ENCODE results near the gene LCP2.

DNA sequence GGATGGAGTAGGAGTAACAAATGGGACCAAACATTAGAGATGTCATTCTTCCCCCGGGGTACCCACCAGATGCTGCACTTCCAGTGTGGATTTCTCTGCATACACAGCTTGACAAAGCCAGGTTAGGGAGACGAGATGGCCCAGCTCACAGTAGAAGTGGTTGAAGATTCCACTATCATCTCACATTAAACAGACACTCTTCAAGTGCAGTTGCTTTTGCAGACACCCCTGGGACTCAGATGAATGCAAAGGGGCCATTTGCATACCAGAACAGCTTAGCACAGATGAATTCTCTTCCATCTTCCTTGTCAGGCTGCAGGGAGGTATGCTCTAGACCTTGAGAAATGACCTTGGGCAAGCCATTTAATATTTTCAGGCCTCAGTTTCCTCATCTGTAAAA is 77.4 kb downstream of the LCP2 start:
- no peak for TF ChIP-seq ESRRA (IDR thresholded peaks at IDR 0.05; ENCODE audit: borderline replicate concordance, low read length)
- TF ChIP-seq CEBPB (IDR thresholded peaks at IDR 0.05), result no peak
- TF ChIP-seq, protein P1, sequence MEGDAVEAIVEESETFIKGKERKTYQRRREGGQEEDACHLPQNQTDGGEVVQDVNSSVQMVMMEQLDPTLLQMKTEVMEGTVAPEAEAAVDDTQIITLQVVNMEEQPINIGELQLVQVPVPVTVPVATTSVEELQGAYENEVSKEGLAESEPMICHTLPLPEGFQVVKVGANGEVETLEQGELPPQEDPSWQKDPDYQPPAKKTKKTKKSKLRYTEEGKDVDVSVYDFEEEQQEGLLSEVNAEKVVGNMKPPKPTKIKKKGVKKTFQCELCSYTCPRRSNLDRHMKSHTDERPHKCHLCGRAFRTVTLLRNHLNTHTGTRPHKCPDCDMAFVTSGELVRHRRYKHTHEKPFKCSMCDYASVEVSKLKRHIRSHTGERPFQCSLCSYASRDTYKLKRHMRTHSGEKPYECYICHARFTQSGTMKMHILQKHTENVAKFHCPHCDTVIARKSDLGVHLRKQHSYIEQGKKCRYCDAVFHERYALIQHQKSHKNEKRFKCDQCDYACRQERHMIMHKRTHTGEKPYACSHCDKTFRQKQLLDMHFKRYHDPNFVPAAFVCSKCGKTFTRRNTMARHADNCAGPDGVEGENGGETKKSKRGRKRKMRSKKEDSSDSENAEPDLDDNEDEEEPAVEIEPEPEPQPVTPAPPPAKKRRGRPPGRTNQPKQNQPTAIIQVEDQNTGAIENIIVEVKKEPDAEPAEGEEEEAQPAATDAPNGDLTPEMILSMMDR (IDR thresholded peaks at IDR 0.05), result no peak
- no peak for TF ChIP-seq TP53 (CRISPR knock-in tag; IDR thresholded peaks at IDR 0.05)
- TF ChIP-seq, protein P2, sequence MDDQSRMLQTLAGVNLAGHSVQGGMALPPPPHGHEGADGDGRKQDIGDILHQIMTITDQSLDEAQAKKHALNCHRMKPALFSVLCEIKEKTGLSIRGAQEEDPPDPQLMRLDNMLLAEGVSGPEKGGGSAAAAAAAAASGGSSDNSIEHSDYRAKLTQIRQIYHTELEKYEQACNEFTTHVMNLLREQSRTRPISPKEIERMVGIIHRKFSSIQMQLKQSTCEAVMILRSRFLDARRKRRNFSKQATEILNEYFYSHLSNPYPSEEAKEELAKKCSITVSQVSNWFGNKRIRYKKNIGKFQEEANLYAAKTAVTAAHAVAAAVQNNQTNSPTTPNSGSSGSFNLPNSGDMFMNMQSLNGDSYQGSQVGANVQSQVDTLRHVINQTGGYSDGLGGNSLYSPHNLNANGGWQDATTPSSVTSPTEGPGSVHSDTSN (IDR thresholded peaks at IDR 0.05), result no peak
- no peak for TF ChIP-seq NFE2L2 (conservative IDR thresholded peaks at IDR 0.05; ENCODE audit: low read length)

All from A549 (cell line).